ENCODE results near the gene DLG2. TPM values are rescaled to one million over a fixed set of nuclear protein-coding genes. Genes with fewer than 3 reads are reported as not detected.

The DLG2 gene
- total and polyA plus RNA-seq, 9 of the 15 experiments (the other 6 are each of a cell fraction or from before 2014, with no cell fraction given), result 0.52 to 1.6 (median 0.95) TPM

- no peak for TF ChIP-seq GATA2 (CRISPR knock-in tag; IDR thresholded peaks at IDR 0.05)
- no peak for TF ChIP-seq ZFP1 (CRISPR knock-in tag; IDR thresholded peaks at IDR 0.05)
These were observed 46.2 kb upstream of the DLG2 start (continued) for GRCh38 chr11:85673393-85673792.

GRCh38 chr11:85672105-85672902, 45.2 kb upstream of the DLG2 start:
- Histone ChIP-seq H3K4me3 (no peak overlapping the region), H3K4me2 (ENCODE audit: insufficient read depth, low read length) (no peak overlapping the region), H2AFZ (ENCODE audit: low read depth, low read length) (no peak overlapping the region), H4K20me1 (replicated peaks; ENCODE audit: control insufficient read depth, insufficient read depth, low read length) (no peaks in the 10 kb centered on the region), H3K36me3 (ENCODE audit: control insufficient read depth, insufficient read depth, low read length) (no peaks in the 10 kb centered on the region), H3K9ac (ENCODE audit: insufficient read depth in 1 of 2, low read depth in 2 of 2, low read length in 2 of 2) (no peak overlapping the region), H3K27ac (ENCODE audit: extremely low read depth, low read depth, low read length) (no peak overlapping the region), H3K9me3 (replicated peaks; ENCODE audit: control insufficient read depth, insufficient read depth, low read depth, low read length) (no peaks in the 10 kb centered on the region), H3K4me1 (replicated peaks in 1 of 2; ENCODE audit: control insufficient read depth in 2 of 2, insufficient read depth in 2 of 2, low read length in 2 of 2) (no peaks in the 10 kb centered on the region), H3K9me1 (ENCODE audit: control insufficient read depth, insufficient read depth, low read length) (no peaks in the 10 kb centered on the region), H3K27me3 (ENCODE audit: control insufficient read depth in 2 of 2, insufficient read depth in 2 of 2, low read length in 2 of 2) (no peaks in the 10 kb centered on the region; a peak in 2 of 5 replicates), H3K79me2 (ENCODE audit: control insufficient read depth, insufficient read depth, low read length) (no peaks in the 10 kb centered on the region)
- BruUV-seq (replicated peaks), result no TSS peak
- intact Hi-C loops (cut with micrococcal nuclease) (no loop called here), in situ Hi-C loops (cut with MboI) (no loop called here)
- no peak for DNase-seq (ENCODE audit: extremely low read depth in 1 of 4, low spot score in 3 of 4)
- no peak; the same call in 2 of the 3 replicates for ATAC-seq
- no peak for FAIRE-seq
- CTCF ChIA-PET (ENCODE audit: low intra/inter-chr PET ratio), result no interaction called here
- POLR2A ChIA-PET, result no interaction called here
- TF ChIP-seq MAX (CRISPR knock-in tag; IDR thresholded peaks at IDR 0.05), result no peak
- 6% methylated on average over 8 of the region's 8 CpGs for WGBS (ENCODE audit: insufficient coverage, low coverage, missing lambda C conversion rate)

Measured in K562 (cell line).